ENCODE results near the gene HSPA12A.

- TF ChIP-seq, protein P1, sequence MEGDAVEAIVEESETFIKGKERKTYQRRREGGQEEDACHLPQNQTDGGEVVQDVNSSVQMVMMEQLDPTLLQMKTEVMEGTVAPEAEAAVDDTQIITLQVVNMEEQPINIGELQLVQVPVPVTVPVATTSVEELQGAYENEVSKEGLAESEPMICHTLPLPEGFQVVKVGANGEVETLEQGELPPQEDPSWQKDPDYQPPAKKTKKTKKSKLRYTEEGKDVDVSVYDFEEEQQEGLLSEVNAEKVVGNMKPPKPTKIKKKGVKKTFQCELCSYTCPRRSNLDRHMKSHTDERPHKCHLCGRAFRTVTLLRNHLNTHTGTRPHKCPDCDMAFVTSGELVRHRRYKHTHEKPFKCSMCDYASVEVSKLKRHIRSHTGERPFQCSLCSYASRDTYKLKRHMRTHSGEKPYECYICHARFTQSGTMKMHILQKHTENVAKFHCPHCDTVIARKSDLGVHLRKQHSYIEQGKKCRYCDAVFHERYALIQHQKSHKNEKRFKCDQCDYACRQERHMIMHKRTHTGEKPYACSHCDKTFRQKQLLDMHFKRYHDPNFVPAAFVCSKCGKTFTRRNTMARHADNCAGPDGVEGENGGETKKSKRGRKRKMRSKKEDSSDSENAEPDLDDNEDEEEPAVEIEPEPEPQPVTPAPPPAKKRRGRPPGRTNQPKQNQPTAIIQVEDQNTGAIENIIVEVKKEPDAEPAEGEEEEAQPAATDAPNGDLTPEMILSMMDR (IDR thresholded peaks at IDR 0.05), result no peak
- TF ChIP-seq POLR2A (IDR thresholded peaks at IDR 0.05) (no peak), POLR2AphosphoS5 (IDR thresholded peaks at IDR 0.05) (no peak)
Measured at GRCh38 chr10:116676118-116676517, 66.2 kb downstream of the HSPA12A start.

Measured in upper lobe of left lung (tissue), 4 donors.